ENCODE measurements around the gene KXD1.
"Not testable (repeated sequence)": the region's sequence is repeated elsewhere in the genome, so short reads cannot be mapped to it uniquely, and the experiment has no call there.

KXD1 gene

GRCh38 chr19:18587561-18587960 is 29.9 kb downstream of the KXD1 start:
- DNase-seq = no peak

- DNase-seq = no peak
Observed at GRCh38 chr19:18587962-18588610, 30.4 kb downstream of the KXD1 start.

- DNase-seq = peak; percentile 83
Observed at GRCh38 chr19:18588611-18589379, 31.1 kb downstream of the KXD1 start, which contains the start of gene REX1BD. TSS of gene REX1BD (plus strand) at chr19:18588798. CDS start at chr19:18588802, 4 bp downstream.

GRCh38 chr19:18589380-18590272 is 32.0 kb downstream of the KXD1 start:
- peak; percentile 71 for DNase-seq

- peak; percentile 21 for DNase-seq
Observed at GRCh38 chr19:18590273-18591272, 32.9 kb downstream of the KXD1 start.

GRCh38 chr19:18591735-18592385 is 34.2 kb downstream of the KXD1 start:
- DNase-seq = no peak

- DNase-seq = not testable (repeated sequence)
Observed at GRCh38 chr19:18592732-18593131, 35.1 kb downstream of the KXD1 start.

GRCh38 chr19:18593367-18594095 is 35.9 kb downstream of the KXD1 start:
- no peak for DNase-seq

- peak; percentile 73 for DNase-seq
Observed at GRCh38 chr19:18594096-18594823, 36.6 kb downstream of the KXD1 start.

- no peak for DNase-seq
Observed at GRCh38 chr19:18594824-18595373, 37.2 kb downstream of the KXD1 start.

- no peak for DNase-seq
Observed at GRCh38 chr19:18595475-18595874, 37.8 kb downstream of the KXD1 start.

GRCh38 chr19:18596752-18597157 is 39.1 kb downstream of the KXD1 start:
- DNase-seq = peak; percentile 20

- DNase-seq = no peak
Observed at GRCh38 chr19:18597809-18598660, 40.4 kb downstream of the KXD1 start.

- no peak for DNase-seq
Observed at GRCh38 chr19:18599485-18599884, 41.8 kb downstream of the KXD1 start.

- not testable (repeated sequence) for DNase-seq
Observed at GRCh38 chr19:18600692-18601397, 43.2 kb downstream of the KXD1 start.

- DNase-seq = no peak
Observed at GRCh38 chr19:18601875-18602274, 44.2 kb downstream of the KXD1 start.

- no peak for DNase-seq
Observed at GRCh38 chr19:18603255-18603957, 45.7 kb downstream of the KXD1 start.
